KMS-11 (cell line): Measurements from ENCODE around the gene FXYD2.

Source experiments
- H2AFZ ChIP-seq: fragments of 200-600 bp; sonication (generic); 2 replicates; pipeline ENCODE4 v1.6.1; 2016; ENCODE audit warnings: antibody characterized with exemption, mixed run types, low read depth
- H3K27ac ChIP-seq: fragments of 200-600 bp; sonication (generic); 2 replicates; pipeline ENCODE4 v1.6.1; 2016; ENCODE audit warnings: mild to moderate bottlenecking, mixed run types
- H3K27me3 ChIP-seq: fragments of 200-600 bp; sonication (generic); 2 replicates; pipeline ENCODE4 v1.6.1; 2017; ENCODE audit warnings: mild to moderate bottlenecking, low read depth, mixed run types, moderate library complexity; ENCODE audit not compliant: insufficient read depth
- H3K36me3 ChIP-seq: fragments of 200-600 bp; sonication (generic); 2 replicates; pipeline ENCODE4 v1.6.1; 2017; ENCODE audit warnings: mild to moderate bottlenecking, mixed run types; ENCODE audit not compliant: insufficient read depth
- H3K4me1 ChIP-seq: fragments of 200-600 bp; sonication (generic); 2 replicates; pipeline ENCODE4 v1.6.1; 2016; ENCODE audit warnings: mild to moderate bottlenecking, low read depth, mixed run types; ENCODE audit not compliant: poor library complexity, severe bottlenecking
- H3K4me2 ChIP-seq: fragments of 200-600 bp; sonication (generic); 2 replicates; pipeline ENCODE4 v1.7.0; 2016; ENCODE audit warnings: mild to moderate bottlenecking, mixed run types
- H3K4me3 ChIP-seq: fragments of 200-600 bp; sonication (generic); IDR thresholded peaks from 2 replicates; pipeline ENCODE4 v1.6.1; 2017; ENCODE audit warnings: low read depth, low read length, mixed read lengths; ENCODE audit not compliant: insufficient read depth
- H3K79me2 ChIP-seq: fragments of 200-600 bp; sonication (generic); 2 replicates; pipeline ENCODE4 v1.6.1; 2016; ENCODE audit warnings: low read depth, mixed run types; ENCODE audit not compliant: insufficient read depth
- H3K9ac ChIP-seq: fragments of 200-600 bp; sonication (generic); 2 replicates; pipeline ENCODE4 v1.6.1; 2016; ENCODE audit warnings: mild to moderate bottlenecking, mixed run types
- H4K20me1 ChIP-seq: fragments of 200-600 bp; sonication (generic); 2 replicates; pipeline ENCODE4 v1.6.1; 2016; ENCODE audit warnings: mild to moderate bottlenecking, mixed run types; ENCODE audit not compliant: insufficient read depth
- CTCF ChIP-seq: fragments of 200-600 bp; sonication (generic); conservative IDR thresholded peaks from 2 replicates; pipeline ENCODE4 v1.6.1; 2017; ENCODE audit warnings: low read depth, mild to moderate bottlenecking, antibody characterized with exemption, low read length, moderate library complexity, mixed read lengths

Gene FXYD2

DNA sequence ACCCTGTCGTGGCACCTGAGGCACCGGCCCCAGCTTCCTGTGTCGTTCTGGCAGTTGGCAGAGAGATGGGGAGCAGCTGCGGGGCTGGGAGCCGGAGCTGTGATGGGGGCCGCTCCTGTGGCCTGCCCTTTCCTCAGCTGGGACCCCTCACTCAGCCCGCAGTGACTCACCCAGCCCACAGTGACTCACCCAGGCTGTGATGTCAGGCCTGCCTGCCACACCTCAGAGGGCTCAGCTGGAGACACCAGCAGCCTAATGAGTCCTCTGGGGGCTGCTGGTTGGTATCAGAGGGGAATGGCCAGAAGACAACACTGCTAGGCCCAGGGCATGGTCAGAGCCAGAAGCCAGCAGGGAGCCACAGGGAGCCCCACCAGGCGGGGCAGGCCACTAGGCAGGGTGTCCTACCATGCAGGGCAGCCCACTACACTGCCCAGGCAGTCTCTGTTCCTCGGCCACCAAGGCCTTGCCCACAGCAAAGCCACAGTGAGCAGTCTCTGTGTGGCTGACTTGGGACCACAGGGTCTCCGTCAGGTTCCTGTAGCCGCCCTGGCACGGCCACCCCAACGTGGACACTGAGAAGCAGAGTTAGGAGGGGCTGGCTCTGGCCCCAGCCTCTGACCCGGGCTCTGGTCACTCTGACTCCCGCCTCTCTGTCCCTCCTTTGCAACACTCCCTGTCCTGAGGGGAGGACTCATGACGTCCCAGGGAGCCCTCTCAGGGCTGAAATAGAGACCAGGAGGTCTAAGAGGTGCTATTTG lies 4.2 kb upstream of the FXYD2 start:
- Histone ChIP-seq H2AFZ (no peak overlapping the region), H3K27me3 (no peaks in the 10 kb centered on the region), H3K36me3 (no peaks in the 10 kb centered on the region), H4K20me1 (no peaks in the 10 kb centered on the region), H3K9ac (no peak overlapping the region), H3K4me2 (no peak overlapping the region), H3K4me1 (no peaks in the 10 kb centered on the region), H3K79me2 (no peaks in the 10 kb centered on the region), H3K4me3 (no peak overlapping the region), H3K27ac (no peak overlapping the region)
- no peak for TF ChIP-seq CTCF

- Histone ChIP-seq H3K4me1 (no peaks in the 10 kb centered on the region), H3K4me3 (no peak overlapping the region), H2AFZ (no peak overlapping the region), H3K27me3 (no peaks in the 10 kb centered on the region), H4K20me1 (no peaks in the 10 kb centered on the region), H3K27ac (no peak overlapping the region), H3K4me2 (no peak overlapping the region), H3K79me2 (no peaks in the 10 kb centered on the region), H3K36me3 (no peaks in the 10 kb centered on the region), H3K9ac (no peak overlapping the region)
- TF ChIP-seq CTCF: no peak
Observed at GRCh38 chr11:117827521-117828511, 3.3 kb upstream of the FXYD2 start.

- Histone ChIP-seq H3K4me3 (no peak overlapping the region), H2AFZ (no peak overlapping the region), H4K20me1 (no peaks in the 10 kb centered on the region), H3K36me3 (no peaks in the 10 kb centered on the region), H3K27ac (no peak overlapping the region), H3K79me2 (no peaks in the 10 kb centered on the region), H3K4me2 (no peak overlapping the region), H3K4me1 (no peaks in the 10 kb centered on the region), H3K9ac (no peak overlapping the region), H3K27me3 (no peaks in the 10 kb centered on the region)
- TF ChIP-seq CTCF: no peak
Observed at GRCh38 chr11:117826832-117827231, 2.3 kb upstream of the FXYD2 start.

DNA sequence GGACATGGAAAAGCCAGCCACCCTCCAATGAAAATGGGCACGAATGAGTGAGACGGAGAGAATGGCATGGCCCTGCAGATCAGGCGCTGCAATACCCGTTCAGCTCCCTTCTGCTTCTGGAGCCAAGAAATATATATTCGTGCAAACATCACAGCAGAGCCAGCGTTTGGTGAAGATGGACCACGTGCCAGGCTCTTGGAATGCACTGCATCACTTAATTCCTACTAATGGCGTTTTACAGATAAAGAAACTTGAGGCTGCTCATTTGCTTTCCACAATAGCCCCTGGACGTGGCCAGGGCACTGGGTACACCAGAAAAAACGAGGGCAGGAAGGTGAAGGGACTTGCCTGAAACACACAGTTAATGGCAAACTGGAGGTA lies 1.6 kb upstream of the FXYD2 start:
- Histone ChIP-seq H3K36me3 (no peaks in the 10 kb centered on the region), H3K4me1 (no peaks in the 10 kb centered on the region), H3K27ac (no peak overlapping the region)

More for the DNA sequence above, 1.6 kb upstream of the FXYD2 start:
- H2AFZ ChIP-seq: no peak overlapping the region
- H3K27me3 ChIP-seq: no peaks in the 10 kb centered on the region
- H3K9ac ChIP-seq: no peak overlapping the region
- H4K20me1 ChIP-seq: no peaks in the 10 kb centered on the region
- TF ChIP-seq CTCF: no peak
- no peak overlapping the region for H3K4me2 ChIP-seq
- H3K4me3 ChIP-seq: no peak overlapping the region
- H3K79me2 ChIP-seq: no peaks in the 10 kb centered on the region
